ENCODE results near the gene CARMIL1.

DNA sequence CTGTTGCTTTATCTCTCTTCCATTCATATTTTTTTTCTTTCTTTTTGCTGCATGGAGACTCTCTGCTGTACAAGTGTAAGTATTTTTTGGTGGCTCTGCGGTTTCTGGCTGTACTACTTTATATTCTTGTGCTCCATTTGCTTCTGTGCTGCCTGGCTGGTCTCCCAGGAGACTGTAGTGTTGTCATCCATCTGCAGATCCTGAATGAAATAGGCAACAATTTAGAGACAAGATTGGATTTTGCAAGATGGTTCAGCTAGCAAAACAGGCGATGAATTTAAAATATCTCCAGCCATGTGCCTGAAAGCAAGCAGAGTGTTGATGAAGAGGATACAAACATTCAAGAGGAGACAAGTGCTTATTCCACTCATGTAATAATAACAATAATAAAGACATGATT, 297.7 kb downstream of the CARMIL1 start:
- TF ChIP-seq POLR2A (IDR thresholded peaks at IDR 0.05), result no peak
- TF ChIP-seq, protein P1, sequence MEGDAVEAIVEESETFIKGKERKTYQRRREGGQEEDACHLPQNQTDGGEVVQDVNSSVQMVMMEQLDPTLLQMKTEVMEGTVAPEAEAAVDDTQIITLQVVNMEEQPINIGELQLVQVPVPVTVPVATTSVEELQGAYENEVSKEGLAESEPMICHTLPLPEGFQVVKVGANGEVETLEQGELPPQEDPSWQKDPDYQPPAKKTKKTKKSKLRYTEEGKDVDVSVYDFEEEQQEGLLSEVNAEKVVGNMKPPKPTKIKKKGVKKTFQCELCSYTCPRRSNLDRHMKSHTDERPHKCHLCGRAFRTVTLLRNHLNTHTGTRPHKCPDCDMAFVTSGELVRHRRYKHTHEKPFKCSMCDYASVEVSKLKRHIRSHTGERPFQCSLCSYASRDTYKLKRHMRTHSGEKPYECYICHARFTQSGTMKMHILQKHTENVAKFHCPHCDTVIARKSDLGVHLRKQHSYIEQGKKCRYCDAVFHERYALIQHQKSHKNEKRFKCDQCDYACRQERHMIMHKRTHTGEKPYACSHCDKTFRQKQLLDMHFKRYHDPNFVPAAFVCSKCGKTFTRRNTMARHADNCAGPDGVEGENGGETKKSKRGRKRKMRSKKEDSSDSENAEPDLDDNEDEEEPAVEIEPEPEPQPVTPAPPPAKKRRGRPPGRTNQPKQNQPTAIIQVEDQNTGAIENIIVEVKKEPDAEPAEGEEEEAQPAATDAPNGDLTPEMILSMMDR (IDR thresholded peaks at IDR 0.05), result no peak
